ENCODE data around the gene BMF.
A peak's percentile ranks its signal among the peaks of the same experiment; 100 is the strongest.

Gene BMF

DNA sequence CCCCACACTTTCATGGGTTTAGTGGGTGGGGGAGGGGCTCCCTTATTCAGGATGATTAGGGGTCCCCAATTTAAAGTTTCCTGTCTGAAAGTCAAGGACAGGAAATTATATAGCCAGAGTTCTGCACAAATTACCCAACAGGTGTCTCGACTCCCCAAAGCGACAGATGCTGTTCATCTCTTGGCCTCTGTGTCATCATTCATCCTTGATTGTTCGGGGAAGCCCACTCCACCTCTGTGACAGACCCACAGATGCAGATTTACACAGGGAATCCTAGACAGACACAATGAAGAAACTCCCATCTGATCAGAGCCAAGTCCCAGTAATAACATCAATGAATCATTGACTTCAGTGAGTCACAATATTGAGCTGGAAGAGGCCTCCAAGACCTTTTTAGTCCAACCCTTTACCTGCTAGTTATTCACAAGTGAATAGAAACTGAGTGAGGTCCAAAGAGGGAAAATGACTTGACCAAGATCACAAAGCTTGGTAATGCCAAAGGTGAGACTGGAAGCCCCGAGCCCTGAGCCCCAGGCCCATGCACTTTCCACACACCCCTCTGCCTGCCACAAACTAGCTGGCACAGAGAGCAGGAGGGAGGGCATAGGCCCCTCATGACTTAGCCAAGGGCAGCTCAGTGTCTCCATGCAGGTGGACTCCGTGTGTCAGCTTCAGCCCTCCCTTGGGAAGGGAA, 61.8 kb downstream of the BMF start:
- Histone ChIP-seq H3K27ac (ENCODE audit: insufficient read depth, low read depth, low read length, poor library complexity, severe bottlenecking) (no peak overlapping the region), H3K36me3 (ENCODE audit: control insufficient read depth, insufficient read depth, low read length) (no peaks in the 10 kb centered on the region), H3K4me3 (ENCODE audit: insufficient read depth, low read depth, low read length) (no peak overlapping the region), H3K27me3 (ENCODE audit: control insufficient read depth, insufficient read depth, low read length, poor library complexity, severe bottlenecking) (no peaks in the 10 kb centered on the region), H3K9me3 (ENCODE audit: control insufficient read depth, low read length) (no peaks in the 10 kb centered on the region), H3K4me1 (ENCODE audit: control insufficient read depth, insufficient read depth, low read length) (peaks cover 29% of the 10 kb centered on the region)
- 88 to 90% methylated on average over 5 of the region's 5 CpGs for WGBS, 2 experiments

DNA sequence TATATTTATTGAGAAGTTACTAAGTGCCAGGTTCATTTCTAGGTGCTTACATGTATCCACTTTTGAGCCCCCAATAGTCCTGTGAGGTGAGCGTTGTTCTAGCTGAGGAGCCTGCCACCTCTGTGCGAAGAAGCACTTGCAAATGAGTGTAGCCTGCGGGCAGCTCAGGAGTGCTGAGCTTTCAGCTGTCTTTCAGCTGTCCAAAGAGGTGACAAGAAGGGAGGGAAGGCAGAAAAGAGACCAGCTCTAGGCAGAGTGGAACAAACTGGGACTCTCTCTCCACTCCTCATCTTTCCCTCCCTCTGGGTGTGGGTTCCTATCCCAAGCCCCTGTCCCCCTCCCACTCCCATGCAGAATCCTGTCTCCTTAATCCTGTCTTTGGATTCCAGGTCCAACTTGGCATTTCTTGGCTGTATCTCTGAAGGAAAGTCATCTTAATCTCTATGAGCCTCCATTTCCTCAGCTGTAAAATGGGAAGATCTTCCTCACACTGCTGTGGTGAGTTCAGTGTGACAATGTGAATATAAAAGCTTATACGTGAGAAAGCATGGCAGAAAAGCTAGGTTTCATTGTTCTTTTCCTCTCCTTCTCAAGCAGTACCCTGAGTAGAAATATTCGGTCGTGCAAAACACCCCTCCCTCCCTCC, 63.0 kb downstream of the BMF start:
- Histone ChIP-seq H3K9me3 (ENCODE audit: control insufficient read depth, low read length) (no peaks in the 10 kb centered on the region), H3K27ac (ENCODE audit: insufficient read depth, low read depth, low read length, poor library complexity, severe bottlenecking) (no peak overlapping the region), H3K27me3 (ENCODE audit: control insufficient read depth, insufficient read depth, low read length, poor library complexity, severe bottlenecking) (no peaks in the 10 kb centered on the region), H3K4me3 (ENCODE audit: insufficient read depth, low read depth, low read length) (no peak overlapping the region), H3K4me1 (ENCODE audit: control insufficient read depth, insufficient read depth, low read length) (peaks cover 22% of the 10 kb centered on the region), H3K36me3 (ENCODE audit: control insufficient read depth, insufficient read depth, low read length) (no peaks in the 10 kb centered on the region)
- WGBS, 2 experiments, result 58 to 59% methylated on average over 6 of the region's 6 CpGs

DNA sequence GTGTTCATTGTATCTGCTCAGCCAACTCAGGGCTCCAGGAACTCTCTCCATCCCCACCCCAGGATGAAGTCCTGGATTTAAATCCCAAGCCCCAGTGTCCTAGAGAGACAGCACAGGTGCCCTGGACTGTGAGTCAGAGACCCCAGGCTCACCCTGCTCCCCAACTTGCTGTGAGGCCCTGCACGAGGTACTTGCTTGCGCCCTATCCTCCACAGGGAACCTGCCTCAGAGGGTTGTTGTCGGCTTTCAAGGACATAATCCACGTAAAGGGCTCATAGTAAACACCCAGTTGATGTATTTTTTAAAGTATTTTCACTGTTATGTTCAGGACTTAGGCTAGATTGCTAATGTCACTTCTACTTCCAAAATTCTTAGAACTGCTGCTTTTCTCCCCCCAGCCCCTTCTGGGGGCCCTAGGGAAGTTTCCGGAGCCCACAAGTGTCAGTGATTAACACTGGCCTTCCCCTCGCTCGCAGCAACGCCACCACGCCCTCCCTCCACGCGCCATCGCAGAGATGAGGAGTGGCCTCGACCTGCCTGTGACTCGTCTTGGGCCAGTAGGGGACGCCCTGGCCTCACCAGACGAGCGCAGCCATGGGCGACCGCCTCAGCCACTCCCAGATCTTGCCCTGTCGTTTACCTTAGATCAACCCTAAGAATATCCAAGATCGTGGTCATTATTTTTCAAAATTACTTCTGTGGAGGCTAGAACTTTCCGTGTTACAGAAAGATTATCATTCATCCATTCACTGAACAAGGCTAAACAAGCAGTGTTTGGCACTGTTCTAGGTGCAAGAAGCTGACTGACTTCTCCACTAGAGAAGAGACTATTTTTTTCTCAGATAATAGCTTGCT, 63.7 kb downstream of the BMF start:
- H3K27me3 ChIP-seq (ENCODE audit: control insufficient read depth, insufficient read depth, low read length, poor library complexity, severe bottlenecking), result no peaks in the 10 kb centered on the region
- H3K36me3 ChIP-seq (ENCODE audit: control insufficient read depth, insufficient read depth, low read length), result no peaks in the 10 kb centered on the region
- 10 to 11% methylated on average over 21 to 22 of the region's 22 CpGs for WGBS, 2 experiments
- H3K4me1 ChIP-seq (ENCODE audit: control insufficient read depth, insufficient read depth, low read length), result peaks cover 25% of the 10 kb centered on the region
- H3K9me3 ChIP-seq (ENCODE audit: control insufficient read depth, low read length), result no peaks in the 10 kb centered on the region
- H3K4me3 ChIP-seq (ENCODE audit: insufficient read depth, low read depth, low read length), result no peak overlapping the region
- no peak overlapping the region for H3K27ac ChIP-seq (ENCODE audit: insufficient read depth, low read depth, low read length, poor library complexity, severe bottlenecking)

DNA sequence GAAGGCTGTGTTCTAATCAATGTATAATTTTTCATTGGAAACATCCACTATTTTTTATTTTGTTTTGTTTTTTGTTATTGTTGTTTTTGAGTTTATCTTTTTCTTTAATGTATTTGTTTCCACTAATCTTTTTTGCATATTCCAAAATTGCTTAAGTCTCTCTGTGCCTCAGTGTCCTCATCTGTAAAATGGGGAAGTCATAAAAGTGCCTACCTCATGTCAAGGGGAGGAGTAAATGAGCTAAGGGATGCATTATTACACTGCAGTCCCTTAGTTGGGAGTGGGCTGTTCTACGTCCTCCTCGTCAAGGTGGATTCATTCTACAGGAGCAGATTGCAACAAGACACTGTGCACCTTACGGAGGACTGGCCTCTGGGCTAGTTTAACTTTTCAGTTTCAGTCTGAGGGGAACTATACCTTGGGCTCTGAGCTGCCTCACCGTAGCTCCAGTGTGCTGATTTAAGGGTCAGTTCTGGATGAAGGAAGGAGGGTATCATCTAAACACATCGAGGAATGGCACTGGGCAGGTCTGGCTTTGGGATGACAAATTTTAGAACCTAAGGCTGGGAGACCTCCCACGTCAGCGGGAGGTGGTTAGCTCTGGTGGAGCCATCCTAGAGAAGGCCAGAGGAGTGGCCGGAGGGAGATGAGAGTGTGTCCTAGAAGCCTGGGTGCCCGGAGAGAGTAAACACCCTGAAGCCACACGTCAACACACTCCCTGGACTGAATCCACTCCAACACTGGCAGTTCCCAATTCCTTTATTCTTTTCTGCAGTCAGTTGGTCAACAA, 64.6 kb downstream of the BMF start:
- H3K4me1 ChIP-seq (ENCODE audit: control insufficient read depth, insufficient read depth, low read length), result peaks cover 27% of the 10 kb centered on the region
- H3K4me3 ChIP-seq (ENCODE audit: insufficient read depth, low read depth, low read length), result no peak overlapping the region
- H3K36me3 ChIP-seq (ENCODE audit: control insufficient read depth, insufficient read depth, low read length), result no peaks in the 10 kb centered on the region
- WGBS, 2 experiments, result 91 to 92% methylated on average over 10 of the region's 10 CpGs
- no peak overlapping the region for H3K27ac ChIP-seq (ENCODE audit: insufficient read depth, low read depth, low read length, poor library complexity, severe bottlenecking)
- H3K9me3 ChIP-seq (ENCODE audit: control insufficient read depth, low read length), result no peaks in the 10 kb centered on the region
- H3K27me3 ChIP-seq (ENCODE audit: control insufficient read depth, insufficient read depth, low read length, poor library complexity, severe bottlenecking), result no peaks in the 10 kb centered on the region

DNA sequence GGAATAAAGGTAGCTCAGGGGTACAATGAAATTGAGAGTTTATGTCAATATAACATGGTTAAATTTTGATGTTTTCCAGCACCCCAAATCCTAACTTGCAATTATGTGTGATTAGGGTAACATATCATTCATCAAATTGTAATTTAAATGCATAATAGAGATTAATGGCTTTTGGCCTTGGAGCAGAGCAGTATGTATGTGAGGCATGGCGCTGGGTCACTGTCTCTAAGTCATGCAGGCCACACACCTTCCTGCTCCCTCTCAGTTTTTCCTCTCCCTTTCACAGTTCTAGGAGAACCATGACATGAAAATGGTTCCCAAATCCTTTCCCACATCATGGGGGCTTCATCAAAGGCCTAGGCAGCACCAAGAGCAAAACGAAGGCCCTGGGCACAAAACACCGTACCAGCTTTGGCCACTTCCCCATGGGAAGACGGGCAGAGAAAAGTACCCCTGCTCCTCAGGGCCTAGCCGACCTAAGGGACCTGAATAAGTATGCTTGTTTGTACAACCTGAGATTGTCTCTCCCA, 65.8 kb downstream of the BMF start:
- H3K36me3 ChIP-seq (ENCODE audit: control insufficient read depth, insufficient read depth, low read length), result no peaks in the 10 kb centered on the region
- 96% methylated on average over 5 of the region's 5 CpGs for WGBS, 2 experiments
- H3K4me3 ChIP-seq (ENCODE audit: insufficient read depth, low read depth, low read length), result no peak overlapping the region
- H3K27me3 ChIP-seq (ENCODE audit: control insufficient read depth, insufficient read depth, low read length, poor library complexity, severe bottlenecking), result no peaks in the 10 kb centered on the region
- peaks cover 28% of the 10 kb centered on the region for H3K4me1 ChIP-seq (ENCODE audit: control insufficient read depth, insufficient read depth, low read length)
- H3K9me3 ChIP-seq (ENCODE audit: control insufficient read depth, low read length), result no peaks in the 10 kb centered on the region
- H3K27ac ChIP-seq (ENCODE audit: insufficient read depth, low read depth, low read length, poor library complexity, severe bottlenecking), result no peak overlapping the region

DNA sequence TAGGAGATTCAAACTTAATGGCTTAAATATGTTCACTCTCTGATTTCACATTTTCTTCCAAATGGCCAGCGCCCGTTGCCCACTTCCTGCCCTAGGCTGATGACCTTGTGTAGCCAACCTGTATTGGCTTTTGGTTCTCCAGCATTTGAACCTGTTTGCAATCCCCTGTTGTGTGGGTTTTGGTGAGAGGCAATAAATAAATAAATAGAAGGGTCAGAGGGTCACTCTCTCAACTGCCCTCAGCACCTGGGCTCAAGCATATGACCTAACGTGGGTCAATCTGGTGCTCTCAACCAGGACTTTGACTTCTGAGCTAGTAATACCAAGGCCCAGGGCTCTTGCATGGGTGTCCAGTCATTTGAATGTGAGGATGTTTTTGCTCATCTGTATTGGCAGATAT, 67.9 kb downstream of the BMF start:
- peaks cover 11% of the 10 kb centered on the region for H3K36me3 ChIP-seq (ENCODE audit: control insufficient read depth, insufficient read depth, low read length)
- H3K27ac ChIP-seq (ENCODE audit: insufficient read depth, low read depth, low read length, poor library complexity, severe bottlenecking), result no peak overlapping the region
- no peaks in the 10 kb centered on the region for H3K27me3 ChIP-seq (ENCODE audit: control insufficient read depth, insufficient read depth, low read length, poor library complexity, severe bottlenecking)
- WGBS, 2 experiments, result 96 to 100% methylated on average over 3 of the region's 3 CpGs
- H3K9me3 ChIP-seq (ENCODE audit: control insufficient read depth, low read length), result no peaks in the 10 kb centered on the region
- no peak overlapping the region for H3K4me3 ChIP-seq (ENCODE audit: insufficient read depth, low read depth, low read length)
- H3K4me1 ChIP-seq (ENCODE audit: control insufficient read depth, insufficient read depth, low read length), result peaks cover 25% of the 10 kb centered on the region

DNA sequence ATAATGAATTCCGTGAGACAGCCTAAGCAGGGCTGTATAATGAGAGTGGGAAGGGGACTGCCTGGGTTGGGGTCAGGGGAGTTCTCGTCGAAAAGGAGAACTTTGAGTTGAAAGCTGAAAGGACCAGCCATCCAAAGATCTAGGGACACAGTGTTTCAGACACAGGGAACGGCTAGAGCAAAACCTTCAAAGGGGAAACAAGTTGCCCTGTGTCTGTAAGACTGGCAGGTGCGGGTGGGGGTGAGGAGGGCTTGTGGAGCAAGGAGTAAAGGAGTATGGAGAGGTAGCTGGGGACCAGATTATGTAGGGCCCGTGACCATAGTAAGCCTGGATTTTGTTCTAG, 68.4 kb downstream of the BMF start:
- H3K9me3 ChIP-seq (ENCODE audit: control insufficient read depth, low read length), result no peaks in the 10 kb centered on the region
- H3K27me3 ChIP-seq (ENCODE audit: control insufficient read depth, insufficient read depth, low read length, poor library complexity, severe bottlenecking), result no peaks in the 10 kb centered on the region
- 88% methylated on average over 6 of the region's 6 CpGs for whole genome bisulfite sequencing, 2 experiments
- H3K36me3 ChIP-seq (ENCODE audit: control insufficient read depth, insufficient read depth, low read length), result peaks cover 14% of the 10 kb centered on the region
- peaks cover 20% of the 10 kb centered on the region for H3K4me1 ChIP-seq (ENCODE audit: control insufficient read depth, insufficient read depth, low read length)
- H3K4me3 ChIP-seq (ENCODE audit: insufficient read depth, low read depth, low read length), result no peak overlapping the region
- H3K27ac ChIP-seq (ENCODE audit: insufficient read depth, low read depth, low read length, poor library complexity, severe bottlenecking), result no peak overlapping the region

DNA sequence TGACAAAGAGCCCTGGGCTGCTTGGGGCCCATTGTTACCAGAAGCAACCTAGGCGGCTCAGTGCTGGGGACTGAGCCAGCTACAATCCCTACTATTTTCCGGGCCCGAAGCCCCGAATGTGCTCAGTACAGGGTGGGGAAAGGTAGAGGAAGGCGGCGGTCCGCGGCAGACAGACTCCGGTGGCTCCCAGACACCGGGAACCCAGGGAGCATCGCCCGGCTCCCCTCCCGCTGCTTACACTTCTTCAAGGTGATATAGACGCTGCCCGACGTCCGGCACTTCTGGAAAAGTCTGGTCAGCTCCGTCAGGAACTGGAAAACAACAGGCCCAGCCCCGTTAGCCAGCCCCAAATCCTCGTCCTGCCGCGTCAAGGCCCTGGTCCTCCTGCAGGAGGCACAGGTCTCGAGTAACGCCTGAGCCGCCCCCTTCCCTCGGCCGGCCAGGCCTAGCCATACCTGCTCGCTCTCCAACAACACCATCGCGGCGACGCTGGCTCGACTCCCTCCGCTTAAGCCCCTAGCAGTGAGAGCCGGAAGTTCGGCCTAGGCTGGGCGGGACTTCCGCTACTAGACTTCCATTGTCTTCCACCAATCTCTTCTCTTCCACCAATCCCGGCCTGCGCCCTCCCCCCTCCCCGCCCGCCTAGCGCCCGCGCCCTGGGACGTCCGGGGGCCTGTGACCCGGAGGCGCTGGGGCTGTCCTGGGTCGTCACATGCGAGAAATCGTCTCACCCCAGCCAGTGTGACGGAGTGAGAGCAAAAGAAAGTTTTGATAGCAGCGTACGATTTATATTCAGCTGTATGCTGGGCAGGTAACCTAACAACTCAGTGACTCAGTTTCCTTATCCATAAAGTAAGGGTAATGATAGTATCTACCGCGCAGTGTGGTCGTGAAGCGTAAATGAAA, 69.8 kb downstream of the BMF start, which contains the start of gene SRP14:
Gene SRP14 (minus strand): TSS at position 544 of the 906 bp plus-strand sequence. CDS start 65 bp downstream, at position 479.
- Histone ChIP-seq H3K4me3 (ENCODE audit: insufficient read depth, low read depth, low read length) (peak within 1 kb of the TSS; percentile 81), H3K27ac (ENCODE audit: insufficient read depth, low read depth, low read length, poor library complexity, severe bottlenecking) (peak within 1 kb of the TSS; percentile 87), H3K36me3 (ENCODE audit: control insufficient read depth, insufficient read depth, low read length) (peaks cover 26% of the 10 kb centered on the region), H3K9me3 (ENCODE audit: control insufficient read depth, low read length) (no peaks in the 10 kb centered on the region), H3K4me1 (ENCODE audit: control insufficient read depth, insufficient read depth, low read length) (peaks cover 10% of the 10 kb centered on the region), H3K27me3 (ENCODE audit: control insufficient read depth, insufficient read depth, low read length, poor library complexity, severe bottlenecking) (no peaks in the 10 kb centered on the region)
- 1% methylated on average over 59 of the region's 59 CpGs for WGBS, 2 experiments

DNA sequence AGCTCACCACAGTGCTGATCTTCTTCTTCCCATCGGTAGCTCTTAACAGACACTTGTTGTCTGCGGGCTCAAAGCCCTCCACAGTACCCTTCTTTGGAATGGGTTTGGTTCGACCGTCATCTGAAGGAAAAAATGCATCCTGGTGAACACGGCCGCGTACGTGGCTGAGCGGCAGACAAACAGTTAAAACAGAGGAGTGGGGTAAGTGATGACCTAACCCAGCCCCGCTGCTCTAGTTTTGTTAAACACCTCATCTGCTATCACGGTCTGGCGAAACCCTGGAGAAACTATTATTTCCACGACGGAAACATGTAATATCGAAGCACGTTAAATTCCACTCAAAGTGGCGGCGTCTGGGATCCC, 70.4 kb downstream of the BMF start:
- H3K27me3 ChIP-seq (ENCODE audit: control insufficient read depth, insufficient read depth, low read length, poor library complexity, severe bottlenecking), result no peaks in the 10 kb centered on the region
- 2 to 3% methylated on average over 18 of the region's 18 CpGs for WGBS, 2 experiments
- peaks cover 10% of the 10 kb centered on the region for H3K4me1 ChIP-seq (ENCODE audit: control insufficient read depth, insufficient read depth, low read length)
- peak overlapping the region; percentile 87 for H3K27ac ChIP-seq (ENCODE audit: insufficient read depth, low read depth, low read length, poor library complexity, severe bottlenecking)
- no peaks in the 10 kb centered on the region for H3K9me3 ChIP-seq (ENCODE audit: control insufficient read depth, low read length)
- peaks cover 26% of the 10 kb centered on the region for H3K36me3 ChIP-seq (ENCODE audit: control insufficient read depth, insufficient read depth, low read length)
- H3K4me3 ChIP-seq (ENCODE audit: insufficient read depth, low read depth, low read length), result peak overlapping the region; percentile 81
